AG09309 (cell line): ENCODE data around the gene HIGD1B.

Source experiments
- DNase-seq: peaks from one replicate; pipeline ENCODE4 v3.0.0-alpha.2; 2010; ENCODE audit warnings: low read depth
- H3K4me3 ChIP-seq: 2 replicates; pipeline ENCODE4 v1.5.1; 2011; ENCODE audit warnings: mild to moderate bottlenecking, low read depth, low read length, moderate library complexity; ENCODE audit not compliant: control insufficient read depth
- TF ChIP-seq, protein P1 (sequence below): IDR thresholded peaks from 2 replicates; pipeline ENCODE4 v1.5.1; 2011; ENCODE audit warnings: mild to moderate bottlenecking, low read depth, low read length, inconsistent platforms; ENCODE audit not compliant: insufficient read depth, control insufficient read depth; ENCODE audit errors: missing control alignments

HIGD1B gene

DNA sequence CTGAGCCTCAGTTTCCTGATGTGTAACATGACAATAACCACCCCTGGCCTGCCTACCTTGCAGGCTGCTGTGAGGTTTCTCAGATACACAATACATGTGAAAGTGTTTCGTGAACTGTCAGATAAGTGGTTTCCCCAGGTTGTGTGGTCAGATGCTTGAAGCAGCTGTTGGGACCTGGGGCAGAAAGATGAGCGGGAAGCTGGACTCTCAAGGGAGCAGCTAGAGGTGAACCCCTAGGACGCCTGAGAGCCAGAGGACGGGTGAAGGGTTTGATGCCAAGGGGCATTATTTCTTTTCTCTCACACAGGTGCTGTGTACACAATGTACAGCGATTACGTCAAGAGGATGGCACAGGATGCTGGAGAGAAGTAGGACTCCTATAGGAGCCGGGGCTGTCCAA, 2.3 kb downstream of the HIGD1B start:
- no peak overlapping the region for H3K4me3 ChIP-seq
- no peak for DNase-seq
- TF ChIP-seq, protein P1, sequence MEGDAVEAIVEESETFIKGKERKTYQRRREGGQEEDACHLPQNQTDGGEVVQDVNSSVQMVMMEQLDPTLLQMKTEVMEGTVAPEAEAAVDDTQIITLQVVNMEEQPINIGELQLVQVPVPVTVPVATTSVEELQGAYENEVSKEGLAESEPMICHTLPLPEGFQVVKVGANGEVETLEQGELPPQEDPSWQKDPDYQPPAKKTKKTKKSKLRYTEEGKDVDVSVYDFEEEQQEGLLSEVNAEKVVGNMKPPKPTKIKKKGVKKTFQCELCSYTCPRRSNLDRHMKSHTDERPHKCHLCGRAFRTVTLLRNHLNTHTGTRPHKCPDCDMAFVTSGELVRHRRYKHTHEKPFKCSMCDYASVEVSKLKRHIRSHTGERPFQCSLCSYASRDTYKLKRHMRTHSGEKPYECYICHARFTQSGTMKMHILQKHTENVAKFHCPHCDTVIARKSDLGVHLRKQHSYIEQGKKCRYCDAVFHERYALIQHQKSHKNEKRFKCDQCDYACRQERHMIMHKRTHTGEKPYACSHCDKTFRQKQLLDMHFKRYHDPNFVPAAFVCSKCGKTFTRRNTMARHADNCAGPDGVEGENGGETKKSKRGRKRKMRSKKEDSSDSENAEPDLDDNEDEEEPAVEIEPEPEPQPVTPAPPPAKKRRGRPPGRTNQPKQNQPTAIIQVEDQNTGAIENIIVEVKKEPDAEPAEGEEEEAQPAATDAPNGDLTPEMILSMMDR, result no peak

DNA sequence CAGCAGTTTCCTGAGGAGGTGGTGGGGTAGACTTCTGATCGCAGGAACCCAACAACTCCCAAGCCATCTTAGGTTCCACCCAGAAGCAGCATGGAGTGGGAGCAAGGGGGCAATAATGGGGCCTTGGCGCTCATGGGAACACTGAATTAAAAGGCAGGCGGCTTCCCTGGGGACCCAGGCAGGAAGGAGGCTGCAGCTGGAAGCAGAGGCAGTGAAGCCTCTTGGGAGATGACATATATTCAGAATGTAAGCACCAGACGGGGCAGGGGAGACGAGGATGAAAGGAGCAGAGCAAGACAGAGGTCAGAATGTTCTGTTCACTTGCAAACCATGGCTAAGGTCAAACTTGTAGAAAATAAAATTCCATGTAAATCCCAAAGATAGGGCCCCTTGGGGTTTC, 2.9 kb downstream of the HIGD1B start:
- no peak for DNase-seq
- H3K4me3 ChIP-seq, result no peak overlapping the region
- TF ChIP-seq, protein P1, result no peak

DNA sequence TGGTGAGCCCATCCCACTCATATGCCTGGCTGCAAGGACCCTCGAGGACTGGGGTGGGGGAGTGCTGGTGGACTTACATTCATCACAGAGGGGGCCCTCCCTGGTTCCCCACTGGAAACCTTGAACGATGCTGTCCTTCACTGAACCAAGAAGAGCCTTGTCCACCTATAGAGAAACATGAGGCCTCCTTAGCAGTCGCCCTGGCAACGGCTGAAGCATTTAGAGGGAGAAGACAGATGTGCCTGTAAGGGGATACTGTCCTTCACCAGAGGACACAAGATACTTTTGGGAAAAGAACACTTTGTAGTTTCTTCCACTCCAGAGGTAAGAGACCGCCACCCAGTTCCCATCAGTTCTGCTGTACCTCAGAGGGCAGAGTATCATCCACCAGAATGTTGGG, 6.5 kb downstream of the HIGD1B start:
- no peak overlapping the region for H3K4me3 ChIP-seq
- DNase-seq, result no peak
- TF ChIP-seq, protein P1, result no peak

DNA sequence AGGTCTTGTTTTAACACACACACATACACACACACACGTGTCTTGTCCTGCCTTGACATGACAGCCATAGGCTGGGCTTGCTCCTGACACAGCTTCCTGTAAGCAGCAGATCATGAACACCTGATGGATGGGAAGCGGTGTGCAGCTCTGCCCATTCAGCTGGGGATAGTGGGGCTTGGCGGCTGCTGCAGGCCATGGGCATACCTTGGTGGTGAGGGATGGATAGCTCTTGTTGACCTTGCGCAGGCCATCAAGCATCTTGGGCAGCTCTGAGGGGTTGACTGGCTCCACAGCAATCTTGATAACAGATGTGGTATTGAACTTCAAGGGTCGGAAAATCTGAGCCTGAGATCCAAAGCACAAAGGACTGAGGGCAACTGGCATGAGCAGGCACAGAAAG, 12.0 kb downstream of the HIGD1B start:
- DNase-seq, result no peak
- no peak overlapping the region for H3K4me3 ChIP-seq
- TF ChIP-seq, protein P1, result no peak

DNA sequence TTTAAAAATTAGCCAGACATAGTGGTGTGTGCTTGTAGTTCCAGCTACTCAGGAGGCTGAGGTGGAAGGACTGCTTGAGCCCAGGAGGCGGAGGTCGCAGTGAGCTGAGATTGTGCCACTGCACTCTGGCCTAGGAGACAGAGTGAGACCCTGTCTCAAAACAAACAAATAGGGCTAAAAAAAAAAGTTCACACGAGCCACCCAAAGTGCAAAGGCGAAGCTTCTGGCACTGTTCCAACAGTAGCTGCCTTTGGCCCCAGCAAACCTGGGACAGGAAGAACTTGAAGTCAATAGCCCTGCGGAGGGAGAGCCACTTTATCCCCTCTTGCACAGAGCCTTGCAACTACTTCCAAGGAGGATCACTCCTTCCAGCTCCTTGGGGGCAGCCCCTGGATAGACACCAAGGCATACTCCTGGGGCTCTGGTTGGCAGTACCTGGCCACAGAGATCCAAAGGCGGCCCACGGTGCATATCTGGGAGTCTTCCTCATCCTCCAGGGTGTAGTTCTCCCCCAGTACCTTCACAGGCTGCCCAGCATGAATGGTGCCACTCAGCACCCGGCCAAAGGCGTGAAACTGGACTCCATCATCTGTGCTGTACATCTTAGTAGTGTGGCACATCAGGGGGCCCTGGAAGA, 14.7 kb downstream of the HIGD1B start:
- TF ChIP-seq, protein P1, result no peak
- DNase-seq, result no peak

DNA sequence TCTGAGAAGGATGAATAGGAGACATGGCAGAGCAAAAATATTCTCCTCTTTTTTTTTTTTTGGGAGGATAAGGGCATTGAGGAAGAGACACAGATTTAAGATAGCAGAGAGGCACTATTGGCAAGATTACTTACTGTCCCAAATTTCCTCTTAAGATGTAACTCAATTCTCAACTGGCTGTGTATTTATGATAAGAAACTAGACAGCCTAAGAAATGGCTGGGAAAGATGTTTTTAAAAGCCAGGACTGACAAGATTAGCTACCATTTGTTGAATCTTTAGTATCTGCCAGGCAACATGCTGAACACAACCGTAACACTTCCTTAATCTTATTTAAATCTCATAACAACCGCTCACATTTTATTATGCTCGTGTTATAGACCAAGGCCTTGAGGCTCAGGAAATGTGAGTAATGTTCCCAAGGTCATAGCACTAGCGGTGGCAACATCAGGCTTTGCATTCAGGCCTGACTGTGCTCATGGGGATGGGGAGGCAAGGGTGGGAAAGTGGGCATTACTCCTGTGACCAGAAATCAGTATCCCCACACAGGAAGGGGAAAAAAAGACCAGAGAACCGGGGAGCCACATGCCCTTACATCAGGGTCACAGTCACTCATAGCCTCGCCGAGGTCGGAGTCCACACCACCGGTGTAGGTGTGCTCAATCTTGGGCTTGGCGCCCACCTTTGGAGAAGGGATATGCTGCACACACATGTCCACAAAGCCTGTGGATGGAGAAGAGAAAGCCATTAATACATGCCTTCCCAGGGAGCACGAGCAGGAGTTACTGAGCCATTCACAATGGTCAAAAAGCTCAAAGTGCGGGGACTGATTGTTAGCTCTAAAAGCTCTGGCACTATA, 15.6 kb downstream of the HIGD1B start:
- H3K4me3 ChIP-seq, result no peak overlapping the region
- TF ChIP-seq, protein P1, result no peak
- no peak for DNase-seq

More for the DNA sequence above, 14.7 kb downstream of the HIGD1B start:
- H3K4me3 ChIP-seq, result no peak overlapping the region
